Right lobe of liver (tissue), 6 donors: Measurements from ENCODE around the gene SIM1. TPM values are rescaled to one million over a fixed set of nuclear protein-coding genes. Genes with fewer than 3 reads are reported as not detected.

Experiments
- ATAC-seq, 4 donors: fragments of 200-7000 bp; cut with Tn5 transposase; one replicate each; pipeline ENCODE4 v1.9.1; 2020; ENCODE audit warnings: mild to moderate bottlenecking in 4 of 4, moderate library complexity in 4 of 4
- DNase-seq, 3 donors: peaks; one replicate each; pipeline ENCODE4 v3.0.0-alpha.2; 2020
- H3K27ac ChIP-seq, 3 donors: fragments of 200-600 bp; one replicate each; pipeline ENCODE4 v1.8.0; 2022
- H3K27me3 ChIP-seq, 2 donors: fragments of 200-600 bp; one replicate each; pipeline ENCODE4 v1.8.0; 2022
- H3K36me3 ChIP-seq, 4 donors: fragments of 200-600 bp; sonication (generic) in 1 of 4; one replicate each; pipeline versions ENCODE4 v1.5.1 to v1.8.0; 2017 to 2022; ENCODE audit warnings: control low read depth in 1 of 4
- H3K4me1 ChIP-seq, 4 donors: fragments of 200-600 bp; sonication (generic) in 1 of 4; one replicate each; pipeline versions ENCODE4 v1.5.1 to v1.8.0; 2017 to 2022; ENCODE audit warnings: control low read depth in 1 of 4
- H3K4me3 ChIP-seq, 3 donors: fragments of 200-600 bp; one replicate each; pipeline ENCODE4 v1.8.0; 2022
- H3K9me3 ChIP-seq, 4 donors: fragments of 200-600 bp; sonication (generic) in 1 of 4; one replicate each; pipeline versions ENCODE4 v1.5.1 to v1.8.0; 2017 to 2022; ENCODE audit warnings: control low read depth in 1 of 4
- CTCF ChIP-seq, 4 donors: fragments of 200-600 bp in 3 of 4; fragments of 450-650 bp in 1 of 4; IDR thresholded peaks; one replicate each; pipeline versions ENCODE4 v1.5.1 to v1.8.0; 2016 to 2022; ENCODE audit warnings: antibody characterized with exemption in 4 of 4, mild to moderate bottlenecking in 2 of 4
- POLR2A ChIP-seq: fragments of 450-650 bp; IDR thresholded peaks from one replicate; pipeline ENCODE4 v1.6.1; 2017; ENCODE audit warnings: antibody characterized with exemption, mild to moderate bottlenecking
- WGBS: methylation state at CpG from one replicate; pipeline ENCODE4 v1.1.6; 2018; ENCODE audit warnings: low coverage, low lambda C conversion rate; ENCODE audit not compliant: insufficient coverage; ENCODE audit errors: missing lambda C conversion rate; 5-methylcytosine and 5-hydroxymethylcytosine counted together
- intact Hi-C, 2 donors: fragments of 100-400 bp; cut with DNase I; formaldehyde crosslinking; loops; one replicate each; pipeline versions ENCODE4 v1.11.2 to v1.14.1; 2022
- total RNA-seq, 6 experiments: library from RNA; depleted of rRNA in 2 of 6; stranded (reverse); fragments of >200 nt in 2 of 6; fragmentation: NEBNext Ultra II Directional in 3 of 6; extraction: Animal tissue kit (Norgen Biotek cat#: 25700) in 3 of 6; gene quantifications; one replicate each; pipeline versions ENCODE4 v1.1.0 to v1.2.4, GENCODE V29; 2016 to 2023
- donor health status: DM: no; HTN: yes; CAD: no.
- donor health status: DM: no; HTN: no; CAD: no.
- donor health status: DM: no; HTN: no; CAD: no.
- donor health status: DM: no; HTN: yes; CAD: no.
- donor health status: DM: no; HTN: yes; CAD: no.

The SIM1 gene
- total RNA-seq, 6 experiments from 2014 or later, result 0.04 to 0.07 TPM; not detected in 4

GRCh38 chr6:100464162-100464851, 414 bp downstream of the SIM1 start:
- DNase-seq, result no peak
- ATAC-seq, result no peak

GRCh38 chr6:100463630-100464161, 1.0 kb downstream of the SIM1 start:
- ATAC-seq (no peak), DNase-seq (no peak)
- no peak overlapping the region for H3K27ac ChIP-seq
- no peak for TF ChIP-seq CTCF (IDR thresholded peaks at IDR 0.05)
- TF ChIP-seq POLR2A, result no peak
- peaks cover 0 to 6% (median 0%) of the 10 kb centered on the region in 4 donors for H3K4me1 ChIP-seq
- peaks cover 45 to 91% of the 10 kb centered on the region in 2 donors for H3K27me3 ChIP-seq
- intact Hi-C loops, result no loop called here
- H3K9me3 ChIP-seq, result no peaks in the 10 kb centered on the region
- no peak overlapping the region for H3K4me3 ChIP-seq
- WGBS, result 7% methylated on average over 9 of the region's 24 CpGs
- H3K36me3 ChIP-seq, result no peaks in the 10 kb centered on the region

More at GRCh38 chr6:100464162-100464851, 414 bp downstream of the SIM1 start:
- H3K36me3 ChIP-seq, result no peaks in the 10 kb centered on the region
- no peak overlapping the region for H3K4me3 ChIP-seq
- peaks cover 40 to 86% of the 10 kb centered on the region in 2 donors for H3K27me3 ChIP-seq
- H3K9me3 ChIP-seq, result no peaks in the 10 kb centered on the region
- no peak overlapping the region for H3K27ac ChIP-seq
- 6% methylated on average over 15 of the region's 46 CpGs for WGBS
- H3K4me1 ChIP-seq, result peaks cover 0 to 6% (median 0%) of the 10 kb centered on the region in 4 donors
- TF ChIP-seq CTCF (IDR thresholded peaks at IDR 0.05) (no peak), POLR2A (no peak)
- intact Hi-C loops, result no loop called here

- peaks cover 41 to 94% of the 10 kb centered on the region in 2 donors for H3K27me3 ChIP-seq
- no peak overlapping the region for H3K27ac ChIP-seq
- no peak overlapping the region for H3K4me3 ChIP-seq
These were observed 1.8 kb downstream of the SIM1 start for GRCh38 chr6:100462706-100463629.

More at GRCh38 chr6:100462706-100463629, 1.8 kb downstream of the SIM1 start:
- intact Hi-C loops, result no loop called here
- TF ChIP-seq CTCF (IDR thresholded peaks at IDR 0.05) (no peak), POLR2A (no peak)
- Histone ChIP-seq H3K4me1 (peaks cover 0 to 8% (median 0%) of the 10 kb centered on the region in 4 donors), H3K36me3 (no peaks in the 10 kb centered on the region), H3K9me3 (no peaks in the 10 kb centered on the region)
- 17% methylated on average over 12 of the region's 13 CpGs for WGBS
- DNase-seq (no peak), ATAC-seq (peak in 3 of 4 donors; percentile 35 to 41 (median 37))
